ENCODE results near the gene TIAM1. TPM values are rescaled to one million over a fixed set of nuclear protein-coding genes. Genes with fewer than 3 reads are reported as not detected.
"Not testable (repeated sequence)": the region's sequence is repeated elsewhere in the genome, so short reads cannot be mapped to it uniquely, and the experiment has no call there.

Gene TIAM1
- total RNA-seq, 1 donor from 2014 or later = 6.6 TPM

DNA sequence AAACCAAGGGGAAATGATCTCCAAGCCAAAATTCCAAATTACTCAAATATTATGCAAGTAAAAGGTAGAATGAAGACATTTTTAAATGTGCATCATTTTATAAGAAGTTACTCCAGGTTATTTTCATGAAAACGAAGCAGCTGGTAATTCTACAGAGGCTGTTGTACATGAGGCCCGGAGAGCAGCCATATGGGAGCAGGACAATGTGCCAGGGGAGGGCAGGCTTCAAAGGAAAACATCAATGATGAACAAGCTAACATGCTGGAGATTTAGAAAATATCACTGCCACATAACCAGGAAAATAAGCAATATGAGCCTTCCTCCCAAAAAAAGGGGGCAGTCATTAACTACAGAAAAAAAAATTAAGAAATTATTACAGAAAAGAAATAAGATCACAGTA, 109.1 kb downstream of the TIAM1 start:
- no peak overlapping the region for H3K4me3 Mint-ChIP-seq (ENCODE audit: unreplicated experiment)
- H3K4me1 Mint-ChIP-seq (ENCODE audit: low read depth) = no peaks in the 10 kb centered on the region
- H3K9me3 Mint-ChIP-seq (ENCODE audit: low read depth) = peaks cover 8% of the 10 kb centered on the region
- H3K27ac Mint-ChIP-seq (ENCODE audit: unreplicated experiment) = no peak overlapping the region
- H3K27me3 Mint-ChIP-seq (ENCODE audit: low read depth) = no peaks in the 10 kb centered on the region
- DNase-seq (ENCODE audit: low spot score) = no peak
- TF ChIP-seq, protein P1, sequence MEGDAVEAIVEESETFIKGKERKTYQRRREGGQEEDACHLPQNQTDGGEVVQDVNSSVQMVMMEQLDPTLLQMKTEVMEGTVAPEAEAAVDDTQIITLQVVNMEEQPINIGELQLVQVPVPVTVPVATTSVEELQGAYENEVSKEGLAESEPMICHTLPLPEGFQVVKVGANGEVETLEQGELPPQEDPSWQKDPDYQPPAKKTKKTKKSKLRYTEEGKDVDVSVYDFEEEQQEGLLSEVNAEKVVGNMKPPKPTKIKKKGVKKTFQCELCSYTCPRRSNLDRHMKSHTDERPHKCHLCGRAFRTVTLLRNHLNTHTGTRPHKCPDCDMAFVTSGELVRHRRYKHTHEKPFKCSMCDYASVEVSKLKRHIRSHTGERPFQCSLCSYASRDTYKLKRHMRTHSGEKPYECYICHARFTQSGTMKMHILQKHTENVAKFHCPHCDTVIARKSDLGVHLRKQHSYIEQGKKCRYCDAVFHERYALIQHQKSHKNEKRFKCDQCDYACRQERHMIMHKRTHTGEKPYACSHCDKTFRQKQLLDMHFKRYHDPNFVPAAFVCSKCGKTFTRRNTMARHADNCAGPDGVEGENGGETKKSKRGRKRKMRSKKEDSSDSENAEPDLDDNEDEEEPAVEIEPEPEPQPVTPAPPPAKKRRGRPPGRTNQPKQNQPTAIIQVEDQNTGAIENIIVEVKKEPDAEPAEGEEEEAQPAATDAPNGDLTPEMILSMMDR (IDR thresholded peaks at IDR 0.05) = no peak
- H3K36me3 Mint-ChIP-seq (ENCODE audit: low read depth) = peaks cover 1% of the 10 kb centered on the region

GRCh38 chr21:31233711-31234110, 110.3 kb downstream of the TIAM1 start:
- no peak for DNase-seq (ENCODE audit: low spot score)
- Mint-ChIP-seq H3K27me3 (ENCODE audit: low read depth) (no peaks in the 10 kb centered on the region), H3K9me3 (ENCODE audit: low read depth) (peaks cover 8% of the 10 kb centered on the region), H3K4me3 (ENCODE audit: unreplicated experiment) (no peak overlapping the region), H3K4me1 (ENCODE audit: low read depth) (no peaks in the 10 kb centered on the region), H3K27ac (ENCODE audit: unreplicated experiment) (no peak overlapping the region), H3K36me3 (ENCODE audit: low read depth) (peaks cover 1% of the 10 kb centered on the region)
- TF ChIP-seq, protein P1 (IDR thresholded peaks at IDR 0.05) = no peak

DNA sequence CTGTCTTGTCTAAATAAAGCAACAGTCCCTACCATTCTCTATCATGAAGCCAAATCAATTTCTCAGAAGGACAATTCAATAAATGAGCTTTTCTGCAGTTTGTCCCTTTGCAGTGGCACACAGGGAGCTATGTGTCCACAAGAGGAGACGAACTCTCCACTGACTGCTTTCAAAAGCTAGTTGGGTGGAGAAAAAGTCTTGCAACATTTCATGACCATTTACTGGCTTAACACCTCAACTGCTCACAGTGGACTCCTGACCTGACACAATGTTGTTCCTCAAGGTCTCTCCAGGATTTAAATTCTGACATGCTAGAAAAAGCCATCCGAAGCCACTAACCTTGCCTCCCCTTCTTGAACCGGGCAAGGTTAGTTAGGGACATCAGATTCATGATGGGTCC, 111.7 kb downstream of the TIAM1 start:
- H3K27ac Mint-ChIP-seq (ENCODE audit: unreplicated experiment) = no peak overlapping the region
- no peak overlapping the region for H3K4me3 Mint-ChIP-seq (ENCODE audit: unreplicated experiment)
- H3K4me1 Mint-ChIP-seq (ENCODE audit: low read depth) = no peaks in the 10 kb centered on the region
- no peak for DNase-seq (ENCODE audit: low spot score)
- H3K36me3 Mint-ChIP-seq (ENCODE audit: low read depth) = peaks cover 1% of the 10 kb centered on the region
- TF ChIP-seq, protein P1 (IDR thresholded peaks at IDR 0.05) = no peak
- H3K9me3 Mint-ChIP-seq (ENCODE audit: low read depth) = peaks cover 8% of the 10 kb centered on the region
- no peaks in the 10 kb centered on the region for H3K27me3 Mint-ChIP-seq (ENCODE audit: low read depth)

DNA sequence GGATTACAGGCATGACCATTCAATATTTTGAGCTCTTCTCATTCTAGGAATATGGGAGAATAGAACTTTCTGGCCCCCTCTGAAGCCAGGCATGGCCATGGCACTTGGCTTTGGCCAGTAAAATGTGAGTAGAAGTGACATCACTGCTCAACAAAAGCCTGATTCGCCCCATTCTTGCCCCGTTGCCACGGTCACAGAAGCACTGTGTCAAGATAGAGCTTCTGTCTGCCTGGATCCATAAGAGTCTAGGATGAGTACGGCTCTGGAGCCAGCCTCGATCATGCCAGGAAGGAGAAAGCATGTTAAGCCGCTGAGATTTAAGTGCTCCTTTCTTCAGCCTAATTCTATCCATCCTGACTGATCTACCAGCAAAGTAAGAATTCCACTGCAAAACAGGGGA, 113.1 kb downstream of the TIAM1 start:
- TF ChIP-seq, protein P1 (IDR thresholded peaks at IDR 0.05) = no peak
- H3K27ac Mint-ChIP-seq (ENCODE audit: unreplicated experiment) = no peak overlapping the region
- H3K4me1 Mint-ChIP-seq (ENCODE audit: low read depth) = no peaks in the 10 kb centered on the region
- H3K36me3 Mint-ChIP-seq (ENCODE audit: low read depth) = peaks cover 1% of the 10 kb centered on the region
- H3K27me3 Mint-ChIP-seq (ENCODE audit: low read depth) = no peaks in the 10 kb centered on the region
- peaks cover 8% of the 10 kb centered on the region for H3K9me3 Mint-ChIP-seq (ENCODE audit: low read depth)
- DNase-seq (ENCODE audit: low spot score) = no peak
- no peak overlapping the region for H3K4me3 Mint-ChIP-seq (ENCODE audit: unreplicated experiment)

DNA sequence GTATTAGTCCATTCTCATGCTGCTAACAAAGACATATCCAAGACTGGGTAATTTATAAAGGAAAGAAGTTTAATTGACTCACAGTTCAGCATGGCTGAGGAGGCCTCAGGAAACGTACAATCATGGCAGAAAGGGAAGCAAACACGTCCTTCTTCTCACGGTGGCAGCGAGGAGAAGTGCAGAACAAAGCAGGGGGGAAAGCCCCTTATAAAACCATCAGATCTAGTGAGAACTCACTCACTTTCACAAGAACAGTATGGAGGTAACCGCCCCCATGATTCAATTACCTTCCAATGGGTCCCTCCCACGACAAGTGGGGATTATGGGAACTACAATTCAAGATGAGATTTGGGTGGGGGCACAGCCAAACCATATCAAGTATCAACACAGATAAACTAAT, 115.3 kb downstream of the TIAM1 start:
- H3K9me3 Mint-ChIP-seq (ENCODE audit: low read depth); H3K27ac Mint-ChIP-seq (ENCODE audit: unreplicated experiment); H3K4me1 Mint-ChIP-seq (ENCODE audit: low read depth); H3K36me3 Mint-ChIP-seq (ENCODE audit: low read depth); H3K27me3 Mint-ChIP-seq (ENCODE audit: low read depth); DNase-seq (ENCODE audit: low spot score); H3K4me3 Mint-ChIP-seq (ENCODE audit: unreplicated experiment): not testable (repeated sequence)

DNA sequence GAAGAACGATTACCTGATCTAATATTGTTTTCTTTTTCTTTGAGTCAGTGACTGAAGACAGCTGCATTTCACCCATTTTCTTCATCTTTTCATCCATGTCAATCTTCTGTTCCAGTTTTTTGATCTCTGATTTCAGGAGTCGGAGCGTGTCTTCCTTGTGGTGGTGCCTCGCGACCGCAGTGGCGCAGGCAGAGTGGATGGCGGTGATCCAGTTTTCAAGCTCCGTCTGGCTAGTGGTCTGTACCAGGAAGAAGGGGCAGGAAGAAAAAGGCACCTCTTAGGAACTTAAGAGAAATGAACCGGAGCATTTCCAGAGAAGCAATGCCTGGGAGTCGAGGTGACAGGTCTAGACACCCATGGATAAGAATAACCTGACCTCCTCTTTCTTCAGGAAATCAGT, 118.3 kb downstream of the TIAM1 start:
- Mint-ChIP-seq H3K27ac (ENCODE audit: unreplicated experiment) (no peak overlapping the region), H3K4me3 (ENCODE audit: unreplicated experiment) (no peak overlapping the region), H3K36me3 (ENCODE audit: low read depth) (peaks cover 4% of the 10 kb centered on the region), H3K4me1 (ENCODE audit: low read depth) (peaks cover 10% of the 10 kb centered on the region), H3K9me3 (ENCODE audit: low read depth) (no peaks in the 10 kb centered on the region), H3K27me3 (ENCODE audit: low read depth) (no peaks in the 10 kb centered on the region)
- no peak for DNase-seq (ENCODE audit: low spot score)
- TF ChIP-seq, protein P1 (IDR thresholded peaks at IDR 0.05) = no peak
